PC-3 (cell line): Measurements from ENCODE around the gene SMC1B. TPM values are rescaled to one million over a fixed set of nuclear protein-coding genes. Genes with fewer than 3 reads are reported as not detected.

Source experiments
- ATAC-seq: fragments of 200-7000 bp; cut with Tn5 transposase; 2 replicates; pipeline ENCODE4 v1.9.1; 2020; ENCODE audit warnings: mild to moderate bottlenecking, moderate library complexity
- BruUV-seq: library from RNA; stranded (reverse); fragments of 400-500 nt; replicated peaks from 2 replicates; lab custom pipeline; 2021; lab: Mats Ljungman, UMichigan
- CTCF ChIA-PET: fragments of 300-600 bp; sonication (Branson Sonifier 250); formaldehyde crosslinking; loops from one replicate; lab custom pipeline; 2022; ENCODE audit warnings: antibody characterized with exemption; lab: Charles Lee
- POLR2A ChIA-PET: fragments of 300-600 bp; sonication (Branson Sonifier 250); formaldehyde crosslinking; loops from one replicate; lab custom pipeline; 2022; ENCODE audit warnings: antibody characterized with exemption; ENCODE audit not compliant: unreplicated experiment; lab: Charles Lee
- DNase-seq: peaks from one replicate; pipeline ENCODE4 v3.0.0-alpha.2; 2015
- H2AFZ ChIP-seq: fragments of 300-600 bp; sonication (generic); 2 replicates; pipeline ENCODE4 v1.6.0; 2016; ENCODE audit warnings: antibody characterized with exemption, low read length
- H3F3A ChIP-seq: fragments of 300-600 bp; sonication (generic); one replicate; pipeline ENCODE4 v1.6.0; 2017; ENCODE audit warnings: antibody characterized with exemption, low read length, control low read depth, mild to moderate bottlenecking; ENCODE audit not compliant: unreplicated experiment
- H3K27ac ChIP-seq: fragments of 300-600 bp; sonication (generic); 2 replicates; pipeline ENCODE4 v1.5.1; 2016; ENCODE audit warnings: mild to moderate bottlenecking, low read length
- H3K27me3 ChIP-seq: fragments of 300-600 bp; sonication (generic); 2 replicates; pipeline ENCODE4 v1.6.1; 2016; ENCODE audit warnings: low read length, mixed read lengths
- H3K36me3 ChIP-seq: fragments of 300-600 bp; sonication (generic); 2 replicates; pipeline ENCODE4 v1.6.1; 2016; ENCODE audit warnings: low read depth, mixed run types, low read length, mixed read lengths
- H3K4me1 ChIP-seq: fragments of 300-600 bp; sonication (generic); 2 replicates; pipeline ENCODE4 v1.5.1; 2016; ENCODE audit warnings: low read length; ENCODE audit not compliant: insufficient read depth
- H3K4me2 ChIP-seq: fragments of 300-600 bp; sonication (generic); 2 replicates; pipeline ENCODE4 v1.6.0; 2016; ENCODE audit warnings: low read length
- H3K4me3 ChIP-seq: fragments of 300-600 bp; sonication (generic); 2 replicates; pipeline ENCODE4 v1.5.1; 2016; ENCODE audit warnings: mild to moderate bottlenecking, low read length, mixed read lengths
- H3K79me2 ChIP-seq: fragments of 300-600 bp; sonication (generic); 2 replicates; pipeline ENCODE4 v1.6.1; 2017; ENCODE audit warnings: low read length, mixed read lengths
- H3K9ac ChIP-seq: fragments of 300-600 bp; sonication (generic); 2 replicates; pipeline ENCODE4 v1.6.0; 2016; ENCODE audit warnings: mild to moderate bottlenecking, low read length
- H3K9me2 ChIP-seq: fragments of 300-600 bp; sonication (generic); replicated peaks from 2 replicates; pipeline ENCODE4 v1.6.1; 2016; ENCODE audit warnings: mixed run types, low read length, mixed read lengths
- H3K9me3 ChIP-seq: fragments of 300-600 bp; sonication (generic); 2 replicates; pipeline ENCODE4 v1.6.1; 2016; ENCODE audit warnings: low read length, mixed read lengths
- H4K20me1 ChIP-seq: fragments of 300-600 bp; sonication (generic); 2 replicates; pipeline ENCODE4 v1.6.1; 2016; ENCODE audit warnings: low read length, mixed read lengths
- EZH2 ChIP-seq: fragments of 300-600 bp; sonication (generic); IDR thresholded peaks from one replicate; pipeline ENCODE4 v1.6.1; 2017; ENCODE audit warnings: antibody characterized with exemption, mild to moderate bottlenecking, low read length; ENCODE audit not compliant: unreplicated experiment
- EZH2phosphoT487 ChIP-seq: fragments of 300-600 bp; sonication (generic); IDR thresholded peaks from 2 replicates; pipeline ENCODE4 v1.6.1; 2018; ENCODE audit warnings: mild to moderate bottlenecking, antibody characterized with exemption, low read length, borderline replicate concordance
- intact Hi-C: fragments of 100-400 bp; cut with micrococcal nuclease; formaldehyde crosslinking; loops from 2 replicates; pipeline ENCODE4 v1.9.0; 2023
- total RNA-seq: library from RNA; depleted of rRNA; stranded (reverse); fragments of >200 nt; gene quantifications from 2 replicates; pipeline ENCODE4 v1.2.3, GENCODE V29; 2014
- TF ChIP-seq, protein P1 (sequence below): fragments of 300-600 bp; sonication (generic); conservative IDR thresholded peaks from 2 replicates; pipeline ENCODE4 v1.5.1; 2017; ENCODE audit warnings: antibody characterized with exemption, low read depth, mild to moderate bottlenecking, low read length

SMC1B gene
- total RNA-seq, 1 experiment from 2014 or later = 0.04 TPM

DNA sequence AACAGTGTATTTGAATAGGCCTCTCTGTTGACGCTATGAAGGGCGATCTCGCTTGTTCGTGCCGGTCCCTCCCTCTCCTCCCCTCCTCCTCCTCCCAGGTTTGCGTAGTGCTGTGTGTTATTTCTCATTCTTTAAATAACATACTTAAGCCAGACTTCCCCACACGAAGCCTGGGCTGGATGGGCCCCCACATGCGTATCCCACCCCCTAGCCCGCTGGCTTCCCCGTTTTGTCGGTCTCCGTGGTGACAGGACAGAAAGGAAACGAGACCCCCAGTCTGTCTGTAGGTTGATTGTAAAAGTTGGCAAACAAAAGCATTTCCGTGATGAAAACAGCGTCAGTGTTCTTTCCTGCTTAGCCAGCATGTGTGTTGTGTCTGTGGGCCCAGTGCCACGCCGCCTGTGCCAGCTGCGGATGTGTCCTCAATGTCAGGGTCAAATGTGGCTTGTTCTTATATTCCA lies 76.4 kb downstream of the SMC1B start:
- H4K20me1 ChIP-seq = no peaks in the 10 kb centered on the region
- no peaks in the 10 kb centered on the region for H3F3A ChIP-seq
- TF ChIP-seq, protein P1, sequence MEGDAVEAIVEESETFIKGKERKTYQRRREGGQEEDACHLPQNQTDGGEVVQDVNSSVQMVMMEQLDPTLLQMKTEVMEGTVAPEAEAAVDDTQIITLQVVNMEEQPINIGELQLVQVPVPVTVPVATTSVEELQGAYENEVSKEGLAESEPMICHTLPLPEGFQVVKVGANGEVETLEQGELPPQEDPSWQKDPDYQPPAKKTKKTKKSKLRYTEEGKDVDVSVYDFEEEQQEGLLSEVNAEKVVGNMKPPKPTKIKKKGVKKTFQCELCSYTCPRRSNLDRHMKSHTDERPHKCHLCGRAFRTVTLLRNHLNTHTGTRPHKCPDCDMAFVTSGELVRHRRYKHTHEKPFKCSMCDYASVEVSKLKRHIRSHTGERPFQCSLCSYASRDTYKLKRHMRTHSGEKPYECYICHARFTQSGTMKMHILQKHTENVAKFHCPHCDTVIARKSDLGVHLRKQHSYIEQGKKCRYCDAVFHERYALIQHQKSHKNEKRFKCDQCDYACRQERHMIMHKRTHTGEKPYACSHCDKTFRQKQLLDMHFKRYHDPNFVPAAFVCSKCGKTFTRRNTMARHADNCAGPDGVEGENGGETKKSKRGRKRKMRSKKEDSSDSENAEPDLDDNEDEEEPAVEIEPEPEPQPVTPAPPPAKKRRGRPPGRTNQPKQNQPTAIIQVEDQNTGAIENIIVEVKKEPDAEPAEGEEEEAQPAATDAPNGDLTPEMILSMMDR = no peak
- TF ChIP-seq EZH2phosphoT487 (no peak), EZH2 (no peak)
- no peaks in the 10 kb centered on the region for H3K79me2 ChIP-seq
- intact Hi-C loops = no loop called here
- no peaks in the 10 kb centered on the region for H3K27me3 ChIP-seq
- DNase-seq = no peak
- H3K9me3 ChIP-seq = no peaks in the 10 kb centered on the region
- H3K36me3 ChIP-seq = peaks cover 7% of the 10 kb centered on the region; the same call in 1 of the 2 replicates
- H2AFZ ChIP-seq = no peak overlapping the region
- H3K4me3 ChIP-seq = no peak overlapping the region
- no peak overlapping the region for H3K27ac ChIP-seq
- no peaks in the 10 kb centered on the region for H3K9me2 ChIP-seq
- H3K4me2 ChIP-seq = no peak overlapping the region
- ChIA-PET POLR2A (no interaction called here), CTCF (no interaction called here)
- no peak overlapping the region for H3K9ac ChIP-seq
- ATAC-seq = no peak
- no peaks in the 10 kb centered on the region for H3K4me1 ChIP-seq
- no TSS peak for BruUV-seq

DNA sequence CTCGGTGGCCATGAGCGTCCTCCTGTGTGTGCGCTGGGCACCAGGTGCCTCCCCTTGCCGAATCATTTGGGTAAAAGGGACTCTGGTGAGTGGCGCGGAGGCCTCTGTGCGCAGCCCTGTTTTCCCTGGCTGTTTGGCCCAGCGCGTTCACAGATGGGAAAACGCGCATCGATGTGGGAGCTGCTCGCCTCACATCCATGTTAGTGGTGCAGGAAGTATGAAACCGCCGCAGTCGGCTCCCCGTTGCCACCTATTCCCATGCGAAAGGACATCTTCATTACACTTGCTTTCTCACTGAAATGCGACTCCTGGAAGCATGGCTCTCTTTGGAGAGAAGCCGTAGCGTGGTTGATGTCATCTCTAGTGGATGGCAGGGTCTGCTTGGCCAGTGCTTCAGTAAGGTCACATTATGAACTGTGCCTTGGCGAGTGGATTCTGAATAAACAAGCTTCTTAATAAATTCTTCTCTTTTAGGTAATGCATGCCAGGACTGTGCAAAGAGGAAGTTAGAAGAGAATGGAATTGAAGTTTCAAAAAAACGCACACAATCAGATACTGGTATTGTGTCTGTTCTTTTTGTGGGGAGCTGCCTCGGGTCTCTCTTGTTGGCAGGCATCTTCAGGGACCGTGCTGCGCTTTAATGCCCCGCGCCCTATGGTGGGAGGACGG lies 77.4 kb downstream of the SMC1B start:
- no peak overlapping the region for H3K9ac ChIP-seq
- no peaks in the 10 kb centered on the region for H3K9me3 ChIP-seq
- H3K27me3 ChIP-seq = no peaks in the 10 kb centered on the region
- H3K4me2 ChIP-seq = no peak overlapping the region
- H3F3A ChIP-seq = no peaks in the 10 kb centered on the region
- TF ChIP-seq EZH2 = no peak
- no peak for TF ChIP-seq EZH2phosphoT487
- TF ChIP-seq, protein P1 = no peak
- no peaks in the 10 kb centered on the region for H3K4me1 ChIP-seq
- no peak overlapping the region for H3K4me3 ChIP-seq
- intact Hi-C loops = no loop called here
- H3K79me2 ChIP-seq = no peaks in the 10 kb centered on the region
- CTCF ChIA-PET = no interaction called here
- DNase-seq = no peak
- no peaks in the 10 kb centered on the region for H3K9me2 ChIP-seq
- no peak overlapping the region for H3K27ac ChIP-seq
- no peak overlapping the region for H2AFZ ChIP-seq
- peaks cover 7% of the 10 kb centered on the region; the same call in 1 of the 2 replicates for H3K36me3 ChIP-seq
- no peaks in the 10 kb centered on the region for H4K20me1 ChIP-seq
- BruUV-seq = no TSS peak
- no peak for ATAC-seq
- POLR2A ChIA-PET = no interaction called here
